GM13976 (cell line): Measurements from ENCODE around the gene TMEM37.

Experiments
- DNase-seq: peaks from one replicate; pipeline ENCODE4 v3.0.0; 2012; ENCODE audit warnings: low spot score
- CTCF ChIP-seq: IDR thresholded peaks from 2 replicates; pipeline ENCODE4 v1.5.1; 2012; ENCODE audit warnings: borderline replicate concordance, mild to moderate bottlenecking; ENCODE audit not compliant: insufficient read depth; ENCODE audit errors: extremely low read depth, missing control alignments, control extremely low read depth
- in situ Hi-C: fragments of 300-500 bp; cut with MboI; formaldehyde crosslinking; loops from one replicate; pipeline ENCODE4 v1.12.0; 2022; ENCODE audit warnings: low sequenced_read_pairs, mixed read lengths, inconsistent platforms; ENCODE audit not compliant: unreplicated experiment

The TMEM37 gene

GRCh38 chr2:119485336-119486110 lies 53.9 kb downstream of the TMEM37 start:
- in situ Hi-C loops = loop anchor here (25.0 kb wide), 1 partner anchor 598 kb away; no protein-coding TSS in a partner anchor
- TF ChIP-seq CTCF = no peak
- peak; percentile 8 for DNase-seq

GRCh38 chr2:119486196-119486827 lies 54.7 kb downstream of the TMEM37 start:
- TF ChIP-seq CTCF = no peak
- no peak for DNase-seq
- in situ Hi-C loops = loop anchor here (25.0 kb wide), 1 partner anchor 599 kb away; no protein-coding TSS in a partner anchor

- DNase-seq = no peak
- in situ Hi-C loops = loop anchor here (25.0 kb wide), 1 partner anchor 600 kb away; no protein-coding TSS in a partner anchor
- no peak for TF ChIP-seq CTCF
These were observed 55.2 kb downstream of the TMEM37 start for GRCh38 chr2:119486886-119487285.

- TF ChIP-seq CTCF = no peak
- in situ Hi-C loops = loop anchor here (25.0 kb wide), 1 partner anchor 600 kb away; no protein-coding TSS in a partner anchor
- peak; percentile 21 for DNase-seq
These were observed 56.0 kb downstream of the TMEM37 start for GRCh38 chr2:119487434-119488244.
